ENCODE measurements around the gene PTPN14.
A peak's percentile ranks its signal among the peaks of the same experiment; 100 is the strongest.

PTPN14 gene

GRCh38 chr1:214569357-214570004 lies 18.1 kb upstream of the PTPN14 start:
- Histone ChIP-seq H3K36me3 (ENCODE audit: control insufficient read depth in 1 of 2, insufficient read depth in 2 of 2, low read length in 2 of 2) (no peaks in the 10 kb centered on the region), H3K9me3 (ENCODE audit: control insufficient read depth in 1 of 2, low read length in 2 of 2) (no peaks in the 10 kb centered on the region), H3K27me3 (ENCODE audit: control insufficient read depth in 1 of 2, insufficient read depth in 2 of 2, low read length in 2 of 2) (no peaks in the 10 kb centered on the region), H3K4me3 (ENCODE audit: low read depth in 1 of 2, low read length in 2 of 2) (no peak overlapping the region), H3K27ac (ENCODE audit: low read depth, low read length) (no peak overlapping the region), H3K4me1 (ENCODE audit: control insufficient read depth in 1 of 2, insufficient read depth in 2 of 2, low read length in 2 of 2) (no peaks in the 10 kb centered on the region), H3K9ac (ENCODE audit: low read depth in 1 of 2, low read length in 2 of 2) (no peak overlapping the region)

DNA sequence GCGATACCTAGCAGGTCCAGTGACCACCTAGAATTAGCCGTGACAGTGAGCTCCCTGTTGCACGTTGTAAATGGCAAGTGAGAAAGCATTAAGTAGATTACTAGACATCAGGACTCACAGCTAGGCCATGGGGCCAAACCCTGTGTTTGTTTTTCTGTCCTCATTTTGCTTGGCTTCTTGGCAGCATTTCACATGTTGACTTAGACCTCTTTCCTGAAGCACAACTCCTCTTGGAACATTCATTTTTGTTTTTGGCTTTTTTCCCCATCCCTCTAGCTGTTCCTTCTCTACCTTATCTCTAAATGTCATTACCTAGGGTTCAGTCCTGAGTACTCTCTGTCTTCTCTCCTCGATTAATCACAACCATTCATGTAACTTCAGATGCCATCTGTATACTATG lies 16.9 kb upstream of the PTPN14 start:
- Histone ChIP-seq H3K9ac (ENCODE audit: low read depth in 1 of 2, low read length in 2 of 2) (no peak overlapping the region), H3K27ac (ENCODE audit: low read depth, low read length) (no peak overlapping the region), H3K9me3 (ENCODE audit: control insufficient read depth in 1 of 2, low read length in 2 of 2) (no peaks in the 10 kb centered on the region), H3K36me3 (ENCODE audit: control insufficient read depth in 1 of 2, insufficient read depth in 2 of 2, low read length in 2 of 2) (no peaks in the 10 kb centered on the region), H3K4me3 (ENCODE audit: low read depth in 1 of 2, low read length in 2 of 2) (no peak overlapping the region), H3K27me3 (ENCODE audit: control insufficient read depth in 1 of 2, insufficient read depth in 2 of 2, low read length in 2 of 2) (no peaks in the 10 kb centered on the region), H3K4me1 (ENCODE audit: control insufficient read depth in 1 of 2, insufficient read depth in 2 of 2, low read length in 2 of 2) (no peaks in the 10 kb centered on the region)

DNA sequence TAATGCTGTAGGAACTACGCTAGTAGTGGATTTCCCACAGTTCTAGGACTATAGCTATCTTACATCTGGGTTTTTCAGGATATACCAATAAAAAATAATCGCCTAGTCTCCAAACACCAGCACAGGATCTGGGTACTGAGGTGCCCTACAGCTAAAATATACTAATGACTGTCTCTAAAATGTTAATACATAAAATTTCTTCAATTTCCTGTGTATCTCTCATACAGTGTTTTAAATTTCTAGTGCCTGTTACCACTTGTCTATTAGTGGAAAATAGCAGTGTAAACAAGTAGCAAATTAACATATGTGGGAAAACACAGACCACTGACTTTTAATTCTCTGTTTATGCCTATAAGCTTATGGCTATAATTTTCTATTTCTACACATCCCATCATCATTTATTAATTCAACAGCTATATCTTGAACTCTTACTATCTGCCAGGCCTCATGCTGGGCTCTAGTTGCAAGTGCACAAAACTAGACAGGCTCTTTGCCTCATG lies 16.1 kb upstream of the PTPN14 start:
- Histone ChIP-seq H3K4me3 (ENCODE audit: low read depth in 1 of 2, low read length in 2 of 2) (no peak overlapping the region), H3K9ac (ENCODE audit: low read depth in 1 of 2, low read length in 2 of 2) (no peak overlapping the region), H3K36me3 (ENCODE audit: control insufficient read depth in 1 of 2, insufficient read depth in 2 of 2, low read length in 2 of 2) (no peaks in the 10 kb centered on the region), H3K4me1 (ENCODE audit: control insufficient read depth in 1 of 2, insufficient read depth in 2 of 2, low read length in 2 of 2) (no peaks in the 10 kb centered on the region), H3K27me3 (ENCODE audit: control insufficient read depth in 1 of 2, insufficient read depth in 2 of 2, low read length in 2 of 2) (no peaks in the 10 kb centered on the region), H3K9me3 (ENCODE audit: control insufficient read depth in 1 of 2, low read length in 2 of 2) (no peaks in the 10 kb centered on the region), H3K27ac (ENCODE audit: low read depth, low read length) (no peak overlapping the region)

DNA sequence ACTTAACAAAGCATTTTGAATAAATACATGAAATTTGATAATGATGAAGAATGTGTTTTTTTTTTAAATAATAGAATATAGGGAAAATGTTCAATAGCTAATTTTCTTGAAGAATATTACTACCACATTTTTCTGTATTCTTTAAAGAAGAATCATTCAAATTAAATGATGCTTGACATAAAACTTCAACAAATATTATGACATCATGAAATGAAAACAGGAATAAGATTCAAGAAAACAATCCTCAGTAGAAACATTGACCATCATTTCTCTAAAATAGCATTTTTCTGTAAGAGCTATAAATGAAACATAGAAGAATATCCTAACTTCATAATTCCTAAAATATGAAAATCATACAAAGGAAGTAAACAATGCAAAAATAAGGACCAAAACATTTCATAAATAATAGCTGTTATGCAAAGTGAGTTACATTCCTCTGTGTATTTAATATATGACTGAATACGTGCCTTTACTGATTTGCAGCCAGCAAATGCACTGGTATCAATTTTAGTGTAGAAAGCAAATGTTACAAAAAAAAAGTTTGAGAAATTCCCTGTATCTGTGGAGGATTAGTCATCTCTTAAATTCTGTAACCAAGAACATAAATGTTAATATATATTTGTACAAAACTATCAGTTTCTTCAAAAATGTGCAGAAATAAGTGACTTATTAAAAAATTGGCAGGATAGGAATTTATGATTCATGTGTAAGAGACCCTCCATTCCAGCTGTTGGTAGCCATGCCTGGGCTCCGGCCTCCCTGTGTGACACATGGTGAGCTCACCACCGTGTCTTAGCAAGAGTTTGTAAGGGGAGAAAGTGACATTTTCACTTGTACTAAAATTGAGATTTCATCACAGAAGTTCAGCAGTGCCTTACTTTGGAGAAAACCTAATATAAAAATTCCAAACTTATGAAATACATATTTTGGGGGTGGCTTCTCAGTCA lies 15.0 kb upstream of the PTPN14 start:
- H3K9ac ChIP-seq (ENCODE audit: low read depth in 1 of 2, low read length in 2 of 2): no peak overlapping the region
- H3K4me3 ChIP-seq (ENCODE audit: low read depth in 1 of 2, low read length in 2 of 2): no peak overlapping the region
- no peaks in the 10 kb centered on the region for H3K36me3 ChIP-seq (ENCODE audit: control insufficient read depth in 1 of 2, insufficient read depth in 2 of 2, low read length in 2 of 2)
- no peak overlapping the region for H3K27ac ChIP-seq (ENCODE audit: low read depth, low read length)
- H3K4me1 ChIP-seq (ENCODE audit: control insufficient read depth in 1 of 2, insufficient read depth in 2 of 2, low read length in 2 of 2): no peaks in the 10 kb centered on the region
- H3K9me3 ChIP-seq (ENCODE audit: control insufficient read depth in 1 of 2, low read length in 2 of 2): no peaks in the 10 kb centered on the region
- H3K27me3 ChIP-seq (ENCODE audit: control insufficient read depth in 1 of 2, insufficient read depth in 2 of 2, low read length in 2 of 2): no peaks in the 10 kb centered on the region

DNA sequence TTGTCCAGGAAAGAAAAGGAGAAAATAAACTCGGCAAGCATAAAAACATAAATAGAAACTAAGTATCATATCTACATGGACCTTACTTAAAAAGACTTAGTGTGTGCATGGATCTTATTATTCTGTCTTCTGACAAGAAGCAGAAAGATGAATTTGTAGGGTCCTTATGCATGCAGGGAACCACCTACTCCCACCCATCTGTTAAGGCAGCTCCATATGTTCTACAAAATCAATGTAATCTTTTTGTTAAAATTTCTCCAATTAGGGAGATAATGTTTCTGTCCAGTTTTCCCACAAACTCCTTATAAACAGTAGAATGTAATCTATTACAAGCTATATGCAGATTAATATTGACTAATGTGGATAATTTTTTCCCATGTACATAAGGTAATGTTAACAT lies 13.9 kb upstream of the PTPN14 start:
- H3K27me3 ChIP-seq (ENCODE audit: control insufficient read depth in 1 of 2, insufficient read depth in 2 of 2, low read length in 2 of 2): no peaks in the 10 kb centered on the region
- no peak overlapping the region for H3K4me3 ChIP-seq (ENCODE audit: low read depth in 1 of 2, low read length in 2 of 2)
- H3K9ac ChIP-seq (ENCODE audit: low read depth in 1 of 2, low read length in 2 of 2): no peak overlapping the region
- H3K27ac ChIP-seq (ENCODE audit: low read depth, low read length): no peak overlapping the region
- no peaks in the 10 kb centered on the region for H3K9me3 ChIP-seq (ENCODE audit: control insufficient read depth in 1 of 2, low read length in 2 of 2)
- no peaks in the 10 kb centered on the region for H3K4me1 ChIP-seq (ENCODE audit: control insufficient read depth in 1 of 2, insufficient read depth in 2 of 2, low read length in 2 of 2)
- H3K36me3 ChIP-seq (ENCODE audit: control insufficient read depth in 1 of 2, insufficient read depth in 2 of 2, low read length in 2 of 2): no peaks in the 10 kb centered on the region

DNA sequence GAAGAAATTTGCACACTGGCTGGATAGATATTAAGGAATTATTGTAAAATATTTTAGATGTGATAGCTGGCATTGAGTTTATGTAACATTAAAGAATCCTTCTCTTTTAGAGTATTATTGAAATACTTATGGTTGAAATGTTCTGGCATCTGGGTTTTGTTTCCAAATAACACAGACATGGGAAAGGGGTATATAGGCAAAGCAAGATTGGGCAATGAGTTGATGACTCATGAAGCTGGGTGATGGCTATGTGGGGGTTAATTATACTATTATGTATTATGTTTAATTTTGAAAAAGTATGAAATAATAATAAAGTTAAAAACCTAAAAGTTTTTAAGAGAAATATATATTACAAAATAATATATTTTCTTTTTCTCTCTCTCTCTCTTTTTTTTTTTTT lies 12.5 kb upstream of the PTPN14 start:
- Histone ChIP-seq H3K36me3 (ENCODE audit: control insufficient read depth in 1 of 2, insufficient read depth in 2 of 2, low read length in 2 of 2) (no peaks in the 10 kb centered on the region), H3K4me1 (ENCODE audit: control insufficient read depth in 1 of 2, insufficient read depth in 2 of 2, low read length in 2 of 2) (no peaks in the 10 kb centered on the region), H3K9me3 (ENCODE audit: control insufficient read depth in 1 of 2, low read length in 2 of 2) (no peaks in the 10 kb centered on the region), H3K27me3 (ENCODE audit: control insufficient read depth in 1 of 2, insufficient read depth in 2 of 2, low read length in 2 of 2) (no peaks in the 10 kb centered on the region), H3K4me3 (ENCODE audit: low read depth in 1 of 2, low read length in 2 of 2) (no peak overlapping the region), H3K27ac (ENCODE audit: low read depth, low read length) (no peak overlapping the region), H3K9ac (ENCODE audit: low read depth in 1 of 2, low read length in 2 of 2) (no peak overlapping the region)

GRCh38 chr1:214557952-214558735 lies 6.7 kb upstream of the PTPN14 start:
- no peaks in the 10 kb centered on the region for H3K36me3 ChIP-seq (ENCODE audit: control insufficient read depth in 1 of 2, insufficient read depth in 2 of 2, low read length in 2 of 2)
- H3K4me3 ChIP-seq (ENCODE audit: low read depth in 1 of 2, low read length in 2 of 2): no peak overlapping the region
- no peak overlapping the region for H3K9ac ChIP-seq (ENCODE audit: low read depth in 1 of 2, low read length in 2 of 2)
- H3K27ac ChIP-seq (ENCODE audit: low read depth, low read length): no peak overlapping the region
- no peaks in the 10 kb centered on the region for H3K4me1 ChIP-seq (ENCODE audit: control insufficient read depth in 1 of 2, insufficient read depth in 2 of 2, low read length in 2 of 2)
- H3K9me3 ChIP-seq (ENCODE audit: control insufficient read depth in 1 of 2, low read length in 2 of 2): no peaks in the 10 kb centered on the region
- H3K27me3 ChIP-seq (ENCODE audit: control insufficient read depth in 1 of 2, insufficient read depth in 2 of 2, low read length in 2 of 2): no peaks in the 10 kb centered on the region

- H3K4me1 ChIP-seq (ENCODE audit: control insufficient read depth in 1 of 2, insufficient read depth in 2 of 2, low read length in 2 of 2): peaks cover 0 to 7% of the 10 kb centered on the region in 2 donors
- no peak overlapping the region for H3K4me3 ChIP-seq (ENCODE audit: low read depth in 1 of 2, low read length in 2 of 2)
- H3K9ac ChIP-seq (ENCODE audit: low read depth in 1 of 2, low read length in 2 of 2): no peak overlapping the region
- H3K27ac ChIP-seq (ENCODE audit: low read depth, low read length): no peak overlapping the region
- H3K27me3 ChIP-seq (ENCODE audit: control insufficient read depth in 1 of 2, insufficient read depth in 2 of 2, low read length in 2 of 2): peaks cover 0 to 5% of the 10 kb centered on the region in 2 donors
- no peaks in the 10 kb centered on the region for H3K9me3 ChIP-seq (ENCODE audit: control insufficient read depth in 1 of 2, low read length in 2 of 2)
- H3K36me3 ChIP-seq (ENCODE audit: control insufficient read depth in 1 of 2, insufficient read depth in 2 of 2, low read length in 2 of 2): no peaks in the 10 kb centered on the region
Measured at GRCh38 chr1:214553142-214553710, 1.8 kb upstream of the PTPN14 start.

DNA sequence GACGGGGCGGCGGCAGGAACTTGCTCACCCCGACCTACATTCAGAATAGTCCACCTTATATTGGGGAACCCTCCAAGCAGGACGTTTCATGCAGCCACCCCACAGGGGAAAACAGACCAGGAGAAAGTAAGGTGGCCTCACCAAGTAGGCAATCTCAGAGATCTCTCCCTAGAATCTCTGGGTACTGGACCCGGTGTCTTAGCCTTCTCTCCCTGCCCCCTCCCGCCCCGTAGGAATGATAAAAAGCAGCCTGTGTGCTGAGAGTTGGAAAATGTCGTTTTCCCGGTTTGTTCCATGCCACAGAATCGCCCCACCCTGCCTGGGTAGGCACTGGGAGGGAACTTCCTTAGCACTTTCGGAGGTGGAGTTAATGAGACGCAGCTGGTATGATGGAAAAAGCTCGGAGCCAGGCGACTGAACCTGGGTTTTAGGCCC lies 789 bp upstream of the PTPN14 start:
- H3K9me3 ChIP-seq (ENCODE audit: control insufficient read depth in 1 of 2, low read length in 2 of 2): no peaks in the 10 kb centered on the region
- peak overlapping the region; percentile 76 to 84 for H3K4me3 ChIP-seq (ENCODE audit: low read depth in 1 of 2, low read length in 2 of 2)
- peaks cover 0 to 11% of the 10 kb centered on the region in 2 donors for H3K4me1 ChIP-seq (ENCODE audit: control insufficient read depth in 1 of 2, insufficient read depth in 2 of 2, low read length in 2 of 2)
- peak overlapping the region; percentile 79 to 80 for H3K9ac ChIP-seq (ENCODE audit: low read depth in 1 of 2, low read length in 2 of 2)
- no peaks in the 10 kb centered on the region for H3K36me3 ChIP-seq (ENCODE audit: control insufficient read depth in 1 of 2, insufficient read depth in 2 of 2, low read length in 2 of 2)
- peak overlapping the region; percentile 77 for H3K27ac ChIP-seq (ENCODE audit: low read depth, low read length)
- H3K27me3 ChIP-seq (ENCODE audit: control insufficient read depth in 1 of 2, insufficient read depth in 2 of 2, low read length in 2 of 2): peaks cover 0 to 5% of the 10 kb centered on the region in 2 donors
